NCI-H1436 (cell line): ENCODE measurements around the gene AP3M1.

Experiments
- DNase-seq: peaks from one replicate; lab custom pipeline; 2025; lab: John Stamatoyannopoulos, UW

AP3M1 gene

GRCh38 chr10:74114041-74114448, 36.6 kb downstream of the AP3M1 start:
- no peak for DNase-seq

DNA sequence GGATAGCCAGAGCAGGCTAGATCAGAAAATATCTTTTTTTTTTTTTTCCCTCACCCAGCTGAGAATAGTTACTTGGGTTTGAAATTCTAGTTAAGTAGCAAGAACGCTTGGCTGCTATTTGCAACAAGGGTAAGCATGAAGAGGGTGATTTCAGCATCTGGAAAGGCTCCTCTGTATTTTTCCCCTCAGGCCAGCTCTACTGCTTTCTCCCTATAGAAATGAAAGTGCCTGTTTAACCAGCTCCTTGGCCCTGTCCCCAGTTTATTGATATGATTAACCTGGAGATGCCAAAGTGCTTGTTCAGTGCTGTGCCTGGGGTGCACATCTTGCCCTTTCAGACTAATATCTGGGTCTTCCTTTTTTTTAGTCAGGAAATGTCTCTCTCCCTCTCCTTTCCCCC, 37.1 kb downstream of the AP3M1 start:
- DNase-seq: no peak

GRCh38 chr10:74111799-74112198, 38.8 kb downstream of the AP3M1 start:
- DNase-seq: no peak

DNA sequence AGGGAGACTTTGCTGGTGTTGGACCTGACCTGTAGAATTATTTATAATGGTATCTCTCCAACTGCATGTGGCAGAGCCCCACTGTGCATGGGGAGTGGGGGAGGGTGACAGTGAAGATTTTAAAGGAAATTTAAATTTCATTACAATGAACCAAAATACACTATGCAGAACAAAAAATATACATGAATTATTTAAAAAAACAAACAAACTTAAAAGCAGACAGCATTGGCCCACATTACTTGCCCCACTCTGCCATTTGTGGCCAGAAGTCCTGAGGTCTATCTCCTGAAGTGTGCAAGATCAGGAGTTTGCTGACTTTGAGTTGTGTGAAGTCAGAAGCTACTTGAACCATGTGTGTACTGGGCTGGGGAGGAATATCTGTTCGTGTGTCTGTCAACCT, 40.5 kb downstream of the AP3M1 start:
- DNase-seq: no peak

- DNase-seq: no peak
Measured at GRCh38 chr10:74109452-74109851, 41.2 kb downstream of the AP3M1 start.

- no peak for DNase-seq
Measured at GRCh38 chr10:74107391-74107790, 43.2 kb downstream of the AP3M1 start.

DNA sequence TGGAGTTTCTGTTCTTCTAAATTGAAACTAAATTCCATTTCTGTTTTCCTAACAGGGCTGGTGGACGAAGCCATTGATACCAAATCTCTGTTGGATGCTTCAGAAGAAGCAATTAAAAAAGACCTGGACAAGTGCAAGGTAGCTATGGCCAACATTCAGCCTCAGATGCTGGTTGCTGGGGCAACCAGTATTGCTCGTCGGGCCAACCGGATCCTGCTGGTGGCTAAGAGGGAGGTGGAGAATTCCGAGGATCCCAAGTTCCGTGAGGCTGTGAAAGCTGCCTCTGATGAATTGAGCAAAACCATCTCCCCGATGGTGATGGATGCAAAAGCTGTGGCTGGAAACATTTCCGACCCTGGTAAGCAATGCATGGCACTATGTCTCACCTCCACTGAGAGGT, 45.6 kb downstream of the AP3M1 start:
- no peak for DNase-seq

DNA sequence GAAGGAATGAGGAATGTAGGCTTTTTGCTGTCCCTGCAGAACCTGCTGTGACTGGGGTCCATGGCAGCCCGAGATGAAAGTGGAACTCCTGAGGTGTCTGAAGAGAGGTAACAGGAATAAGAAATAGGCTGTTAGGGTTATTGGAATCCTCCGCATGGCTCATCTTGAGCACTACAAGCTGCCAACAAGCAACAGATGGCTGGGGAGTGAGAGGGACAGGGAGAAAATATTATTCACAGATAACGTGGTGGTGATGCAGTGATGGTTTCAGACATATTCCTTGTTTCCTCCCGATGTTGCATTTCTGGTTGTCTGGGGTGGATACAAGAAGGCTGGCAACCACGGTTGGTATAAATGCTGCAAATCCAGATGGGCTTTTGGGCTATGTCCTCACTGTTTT, 46.1 kb downstream of the AP3M1 start:
- no peak for DNase-seq

DNA sequence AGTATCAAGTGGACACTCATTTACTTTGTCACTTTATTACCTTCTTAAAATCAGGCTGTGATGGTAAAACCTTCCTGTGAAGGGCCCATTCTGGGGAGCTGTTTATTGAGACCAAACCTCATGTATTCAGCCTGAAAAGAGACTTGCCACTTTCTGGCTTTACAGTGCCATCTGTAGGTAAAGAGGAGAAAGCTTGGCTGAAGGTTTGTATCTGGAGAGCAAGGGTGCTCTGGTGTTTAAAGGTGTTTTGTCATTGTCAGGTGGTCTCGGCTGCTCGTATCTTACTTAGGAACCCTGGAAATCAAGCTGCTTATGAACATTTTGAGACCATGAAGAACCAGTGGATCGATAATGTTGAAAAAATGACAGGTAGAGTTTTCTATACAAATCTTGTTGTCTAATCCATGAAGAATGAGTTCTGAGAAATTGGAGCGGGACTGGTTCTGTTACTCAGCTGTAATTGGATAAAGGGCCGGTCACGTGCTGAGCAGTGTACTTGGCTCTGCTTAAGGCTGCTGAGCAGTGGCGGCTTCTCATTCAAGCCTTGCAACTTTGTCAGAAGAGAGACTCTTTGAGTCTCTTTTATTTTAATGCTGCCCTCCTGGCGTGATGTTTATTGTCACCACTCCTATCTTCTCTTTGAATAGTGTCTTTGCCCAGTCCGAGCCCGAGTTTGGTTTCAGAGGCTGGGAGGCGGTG, 46.9 kb downstream of the AP3M1 start:
- peak; percentile 1 for DNase-seq

DNA sequence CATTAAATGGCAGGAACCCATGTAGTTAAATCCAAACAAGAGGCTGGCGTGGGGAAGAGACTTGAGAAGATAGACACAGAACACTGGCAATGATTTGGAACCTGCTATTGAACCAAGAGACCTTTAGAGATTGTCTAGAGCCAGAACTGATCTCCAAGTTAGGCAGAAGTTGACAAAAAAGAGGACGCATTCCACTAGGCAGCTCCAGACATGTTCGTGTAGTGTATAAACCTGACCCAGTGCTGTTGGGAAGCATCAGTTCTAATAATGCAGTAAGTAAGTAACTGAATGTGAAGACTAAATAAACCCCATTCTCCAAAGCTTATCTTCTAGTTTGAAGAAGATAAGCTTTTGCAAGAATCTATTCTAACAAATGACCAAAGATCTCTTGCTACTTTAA, 50.8 kb downstream of the AP3M1 start:
- no peak for DNase-seq

- no peak for DNase-seq
Measured at GRCh38 chr10:74099420-74099819, 51.2 kb downstream of the AP3M1 start.

DNA sequence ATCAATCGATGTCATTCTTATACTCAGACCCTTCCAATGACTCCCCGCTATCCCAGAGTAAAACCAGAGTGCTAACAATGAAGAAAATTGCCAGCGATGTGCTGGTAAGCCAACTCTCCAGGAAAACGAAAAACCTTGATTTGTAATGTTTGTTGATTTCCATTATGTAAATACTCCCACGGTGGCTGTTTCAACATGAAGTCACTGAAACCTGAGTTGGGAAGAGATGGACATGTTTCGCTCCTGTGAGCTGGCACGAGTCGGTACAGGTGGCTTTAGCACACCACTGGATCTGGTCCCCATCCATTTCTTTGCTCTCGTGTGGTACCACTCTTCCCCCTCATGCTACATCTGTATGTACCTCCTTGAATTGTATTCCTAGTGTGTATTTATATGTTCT, 52.9 kb downstream of the AP3M1 start:
- no peak for DNase-seq

- DNase-seq: no peak
Measured at GRCh38 chr10:74096777-74097176, 53.9 kb downstream of the AP3M1 start.

DNA sequence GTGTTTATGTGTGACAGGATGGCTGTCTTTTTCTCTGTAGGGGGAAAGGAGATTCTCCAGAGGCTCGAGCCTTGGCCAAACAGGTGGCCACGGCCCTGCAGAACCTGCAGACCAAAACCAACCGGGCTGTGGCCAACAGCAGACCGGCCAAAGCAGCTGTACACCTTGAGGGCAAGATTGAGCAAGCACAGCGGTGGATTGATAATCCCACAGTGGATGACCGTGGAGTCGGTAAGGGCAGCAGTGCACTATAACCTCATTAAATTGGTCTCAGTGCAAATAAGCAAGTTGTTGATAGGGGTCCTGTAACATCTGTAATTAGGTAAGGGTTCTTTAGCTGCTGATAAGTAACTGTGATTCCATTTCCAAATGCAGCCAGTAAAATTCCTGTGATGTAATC, 56.4 kb downstream of the AP3M1 start:
- no peak for DNase-seq

- DNase-seq: no peak
Measured at GRCh38 chr10:74093530-74094164, 57.0 kb downstream of the AP3M1 start.

DNA sequence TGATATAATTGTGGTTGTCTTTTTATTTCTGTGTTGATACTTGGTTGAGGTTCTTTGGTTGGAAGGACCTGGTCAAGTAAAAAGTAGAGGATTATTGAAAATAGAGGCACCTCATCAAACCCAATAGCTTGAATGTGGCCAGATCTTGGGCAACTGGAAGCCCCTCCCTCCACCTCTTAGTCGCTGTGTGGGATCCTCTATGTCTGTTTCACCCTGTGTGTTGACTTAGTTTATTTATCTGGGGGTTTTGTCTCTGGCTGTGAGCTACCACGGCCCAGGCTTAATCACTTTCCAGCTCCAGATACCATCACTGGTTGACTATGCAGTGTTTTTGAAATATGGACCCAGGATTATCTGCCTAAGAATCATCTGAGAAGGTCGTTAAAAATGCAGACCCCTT, 58.3 kb downstream of the AP3M1 start:
- no peak for DNase-seq

DNA sequence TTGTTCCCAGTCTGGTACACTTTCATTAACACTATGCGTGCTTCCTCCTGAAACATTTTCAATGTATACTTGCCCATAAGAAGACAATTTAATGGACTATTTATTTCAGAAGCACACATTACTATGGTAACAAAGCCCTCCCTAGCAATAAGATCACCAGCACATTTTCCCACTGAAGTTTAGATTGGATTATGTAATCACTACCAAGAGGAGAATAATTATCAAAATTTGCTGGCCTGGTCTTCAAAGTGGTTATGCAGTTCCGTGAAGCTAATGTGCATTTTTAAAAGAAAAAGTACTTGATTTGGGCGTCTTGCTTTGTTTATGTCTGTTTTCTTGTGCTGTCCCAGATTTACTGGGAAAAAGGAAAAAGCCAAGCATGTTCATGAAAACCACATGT, 61.9 kb downstream of the AP3M1 start:
- no peak for DNase-seq

DNA sequence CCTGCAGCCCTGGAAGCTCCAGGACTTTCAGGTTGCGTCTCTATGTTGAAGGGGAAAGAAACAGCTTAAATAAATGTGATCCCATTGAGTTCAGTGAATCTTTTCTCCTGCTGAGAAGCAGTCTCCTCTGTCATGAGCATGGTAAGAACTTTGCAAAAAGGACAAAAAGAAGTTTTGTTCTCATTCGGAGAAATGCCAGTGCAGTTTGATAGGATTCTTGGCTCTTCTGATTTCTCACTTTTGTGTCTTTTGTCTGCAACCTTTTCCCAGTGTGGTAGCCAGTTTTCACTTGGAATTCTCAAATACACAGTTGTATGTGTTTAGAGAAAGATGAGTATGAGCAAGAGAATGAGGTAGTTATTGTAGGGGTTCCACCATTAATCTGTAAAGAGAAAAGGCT, 64.3 kb downstream of the AP3M1 start:
- no peak for DNase-seq

DNA sequence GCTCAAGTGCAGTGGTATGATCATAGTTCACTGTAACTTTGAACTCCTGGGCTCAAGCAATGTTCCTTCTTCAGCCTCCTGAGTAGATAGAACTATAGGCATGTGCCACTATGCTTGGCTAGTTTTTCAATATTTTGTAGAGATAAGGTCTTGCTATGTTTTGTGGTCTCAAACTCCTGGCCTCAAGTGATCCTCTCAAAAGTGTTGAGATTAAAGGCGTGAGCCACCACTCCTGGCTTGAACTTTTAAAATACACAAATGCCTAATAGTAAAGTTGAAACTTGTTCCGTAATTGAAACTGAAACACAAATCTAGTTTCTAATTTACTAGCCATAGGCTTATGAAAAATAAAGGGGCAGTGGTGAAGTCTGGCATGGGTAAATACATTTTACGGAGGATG, 65.7 kb downstream of the AP3M1 start:
- DNase-seq: no peak

- DNase-seq: no peak
Measured at GRCh38 chr10:74083304-74083703, 67.3 kb downstream of the AP3M1 start.

GRCh38 chr10:74081941-74082718, 68.5 kb downstream of the AP3M1 start:
- no peak for DNase-seq

DNA sequence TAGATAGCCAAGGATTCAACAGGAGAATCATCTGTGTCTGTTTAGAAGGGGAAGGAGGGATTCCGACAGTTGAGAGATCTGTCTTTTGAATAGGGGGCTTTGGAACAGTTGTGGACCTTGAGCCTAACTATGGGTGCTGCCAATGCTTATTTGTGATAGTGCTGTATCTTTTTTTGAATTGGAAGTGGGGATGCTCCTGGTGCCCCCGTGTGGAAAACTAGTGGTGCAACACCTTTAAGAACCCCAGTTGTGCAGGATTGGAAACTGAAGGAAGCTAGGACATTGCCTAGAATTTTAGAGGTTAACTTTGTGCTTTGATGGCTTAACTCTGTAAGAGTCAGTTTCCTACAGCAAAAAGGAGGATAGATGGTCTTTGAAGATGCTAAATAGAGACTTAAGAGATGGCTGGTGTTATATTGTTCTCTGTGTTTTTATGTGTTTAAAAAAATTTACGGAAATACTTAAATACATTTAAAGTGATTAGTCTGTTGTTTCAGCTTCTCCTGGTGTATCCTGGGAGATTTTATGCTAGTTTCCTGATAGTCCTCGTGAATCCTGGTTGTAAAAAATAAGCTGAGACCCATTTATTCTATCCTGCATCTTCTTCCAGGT, 69.3 kb downstream of the AP3M1 start:
- DNase-seq: peak; percentile 21
